Renal cortical epithelial cell (primary cell): ENCODE data around the gene SYT6. TPM values are rescaled to one million over a fixed set of nuclear protein-coding genes. Genes with fewer than 3 reads are reported as not detected.
"Not testable (repeated sequence)": the region's sequence is repeated elsewhere in the genome, so short reads cannot be mapped to it uniquely, and the experiment has no call there.

Experiments used
- DNase-seq: peaks from one replicate; pipeline ENCODE4 v3.0.0-alpha.2; 2011; ENCODE audit warnings: low read depth
- total RNA-seq: library from RNA; depleted of rRNA; stranded (reverse); fragments of >200 nt; gene quantifications from 2 replicates; pipeline ENCODE4 v1.2.3, GENCODE V29; 2014

The SYT6 gene
- total RNA-seq, 1 donor from 2014 or later, result not detected

- DNase-seq, result no peak
These were observed 78.0 kb downstream of the SYT6 start for GRCh38 chr1:114075546-114076242.

DNA sequence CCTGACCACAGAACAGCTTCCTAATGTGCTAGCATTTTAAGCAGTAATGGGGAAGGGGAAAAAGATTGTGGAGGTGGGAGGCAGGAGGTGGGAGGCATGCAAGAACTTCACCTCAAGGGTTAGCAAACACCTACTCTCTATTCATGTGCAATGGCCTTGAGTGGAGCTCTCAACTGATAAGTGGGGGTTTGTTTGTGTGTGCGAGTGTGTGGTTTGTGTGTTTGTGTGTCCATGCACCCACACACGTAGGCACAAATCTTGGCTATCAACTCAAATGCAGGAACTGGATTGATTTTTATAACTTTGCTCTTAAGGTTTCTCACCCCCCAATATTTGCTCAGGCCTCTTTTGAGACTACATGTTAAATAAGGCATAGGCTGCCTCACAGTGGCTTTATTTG lies 78.6 kb downstream of the SYT6 start:
- no peak for DNase-seq

DNA sequence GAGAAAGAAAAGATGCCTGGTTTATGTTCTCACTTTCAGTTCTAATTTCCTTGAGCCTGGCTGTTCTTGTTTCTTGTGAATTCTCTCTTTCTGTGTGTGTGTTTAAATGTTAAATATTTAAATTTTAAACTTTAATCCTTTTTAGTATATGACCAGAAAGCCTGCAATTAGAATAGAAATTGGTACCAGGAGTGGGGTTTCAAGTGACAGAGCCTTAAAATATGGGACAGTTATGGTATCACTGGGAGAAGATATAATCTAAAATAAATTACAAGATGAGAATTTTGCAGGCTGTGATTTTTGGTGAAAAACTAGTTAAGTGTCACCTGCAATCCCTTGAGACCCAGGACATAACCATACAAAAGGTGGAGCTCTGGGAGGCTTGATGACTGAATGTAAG lies 81.4 kb downstream of the SYT6 start:
- no peak for DNase-seq

GRCh38 chr1:114069762-114070161 lies 83.9 kb downstream of the SYT6 start:
- DNase-seq, result not testable (repeated sequence)

DNA sequence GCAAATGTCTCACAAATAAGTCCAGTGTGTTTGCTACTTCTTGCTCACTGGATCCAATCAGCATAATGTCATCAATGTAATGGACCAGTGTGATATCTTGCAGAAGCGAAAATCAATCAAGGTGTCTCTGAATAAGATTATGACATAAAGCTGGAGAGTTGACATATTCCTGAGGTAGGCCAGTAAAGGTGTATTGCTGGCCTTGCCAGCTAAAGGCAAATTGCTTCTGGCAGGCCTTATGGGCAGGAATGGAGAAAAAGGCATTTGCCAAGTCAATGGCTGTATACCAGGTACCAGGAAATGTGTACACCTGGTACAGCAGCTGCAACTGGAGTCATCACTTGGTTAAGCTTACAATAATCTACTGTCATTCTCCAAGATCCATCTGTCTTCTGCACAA lies 85.0 kb downstream of the SYT6 start:
- not testable (repeated sequence) for DNase-seq

- not testable (repeated sequence) for DNase-seq
These were observed 88.0 kb downstream of the SYT6 start for GRCh38 chr1:114065671-114066070.

DNA sequence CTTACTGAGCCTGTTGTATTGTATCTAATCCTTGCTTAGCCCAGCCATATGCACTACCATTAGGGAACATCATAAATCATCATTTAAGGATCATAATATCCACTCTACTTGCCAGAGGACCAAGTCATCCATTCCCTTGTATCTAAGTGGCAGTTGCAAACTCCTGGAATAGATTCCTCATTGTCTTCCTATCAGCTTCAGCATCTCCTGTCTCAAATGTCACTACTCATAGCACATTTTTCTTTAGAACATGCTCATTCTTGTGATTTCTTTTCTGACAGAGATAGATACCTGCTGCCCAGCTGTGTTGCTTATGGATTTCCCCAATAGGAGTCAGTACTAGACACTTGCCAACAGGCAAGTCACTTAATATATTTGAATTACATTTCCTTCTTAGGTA lies 90.1 kb downstream of the SYT6 start:
- DNase-seq, result no peak

GRCh38 chr1:114062477-114063099 lies 91.1 kb downstream of the SYT6 start:
- no peak for DNase-seq

DNA sequence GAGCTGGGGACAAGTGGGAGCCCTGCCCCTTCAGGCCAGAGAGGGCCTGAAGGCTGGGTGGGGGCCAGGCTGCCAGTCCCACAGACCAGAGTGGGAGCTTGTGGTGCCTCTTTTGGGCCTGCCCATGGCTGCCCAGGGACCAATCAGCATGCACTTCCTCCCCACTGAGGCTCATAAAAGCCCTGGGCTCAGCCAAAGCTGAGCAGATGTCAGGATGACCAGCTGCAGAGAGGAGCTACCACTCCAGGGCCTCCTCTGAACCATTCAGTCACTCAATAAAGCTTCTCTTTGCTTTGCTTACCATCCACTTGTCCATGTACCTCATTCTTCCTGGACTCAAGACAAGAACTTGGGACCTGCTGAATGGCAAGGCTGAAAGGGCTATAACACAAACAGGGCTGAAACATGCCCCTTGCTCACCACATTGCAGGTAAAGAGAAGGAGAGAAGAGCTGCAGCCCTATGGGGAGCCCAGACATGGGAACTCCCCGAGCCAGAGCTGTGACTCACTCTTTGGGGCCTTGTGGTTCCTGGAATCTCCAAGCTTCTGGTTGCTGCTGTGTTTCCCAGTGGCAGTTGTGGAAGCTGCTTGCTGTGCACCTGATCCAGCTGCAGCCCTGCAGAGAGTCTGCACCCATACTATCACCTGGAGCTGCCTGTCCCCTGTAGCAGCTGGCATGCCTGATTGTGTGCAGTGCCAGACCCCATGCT lies 92.4 kb downstream of the SYT6 start:
- no peak for DNase-seq

DNA sequence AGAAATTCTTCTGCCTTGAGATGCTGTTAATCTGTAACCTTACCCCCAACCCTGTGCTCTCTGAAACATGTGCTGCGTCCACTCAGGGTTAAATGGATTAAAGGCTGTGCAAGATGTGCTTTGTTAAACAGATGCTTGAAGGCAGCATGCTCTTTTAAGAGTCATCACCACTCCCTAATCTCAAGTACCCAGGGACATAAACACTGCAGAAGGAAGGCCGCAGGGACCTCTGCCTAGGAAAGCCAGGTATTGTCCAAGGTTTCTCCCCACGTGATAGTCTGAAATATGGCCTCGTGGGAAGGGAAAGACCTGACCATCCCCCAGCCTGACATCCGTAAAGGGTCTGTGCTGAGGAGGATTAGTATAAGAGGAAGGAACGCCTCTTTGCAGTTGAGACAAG lies 95.4 kb downstream of the SYT6 start:
- not testable (repeated sequence) for DNase-seq

GRCh38 chr1:114054148-114054547 lies 99.5 kb downstream of the SYT6 start:
- DNase-seq, result no peak

DNA sequence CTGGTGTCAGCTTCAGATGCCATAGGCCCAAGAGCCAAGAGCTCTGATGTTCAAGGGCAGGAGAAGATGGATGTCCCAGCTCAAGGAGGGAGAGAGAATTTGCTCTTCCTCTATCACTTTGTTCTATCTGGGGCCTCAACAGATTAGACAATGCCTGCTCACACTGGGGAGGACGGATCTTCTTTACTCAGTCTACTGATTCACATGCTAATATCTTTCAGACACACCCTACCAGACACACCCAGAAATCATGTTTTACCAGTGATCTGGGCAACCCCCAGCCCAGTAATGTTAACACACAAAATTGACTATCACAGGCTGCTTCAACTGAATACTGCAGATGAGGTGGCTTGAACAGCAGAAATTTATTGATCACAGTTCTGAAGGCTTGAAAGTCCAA lies 105.4 kb downstream of the SYT6 start:
- no peak for DNase-seq

DNA sequence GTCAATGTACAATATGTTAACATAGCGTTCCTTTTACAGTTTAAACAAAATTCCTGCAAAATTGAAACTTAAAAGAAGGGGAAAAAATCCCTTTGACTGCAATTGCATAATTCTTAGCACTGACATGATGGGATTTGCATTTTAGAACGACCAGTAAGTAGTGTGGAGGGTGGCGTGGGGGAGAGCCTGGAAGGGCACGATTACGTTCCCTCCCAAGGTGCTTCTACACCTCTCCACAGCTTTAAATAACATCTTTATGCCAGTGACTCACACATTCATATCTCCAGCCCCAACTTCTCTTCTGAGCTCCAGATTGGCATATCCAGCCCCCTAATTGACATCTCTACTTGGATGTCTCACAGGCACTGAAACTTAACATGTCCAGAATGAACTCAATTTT lies 110.1 kb downstream of the SYT6 start:
- no peak for DNase-seq

- DNase-seq, result no peak
These were observed 110.6 kb downstream of the SYT6 start for GRCh38 chr1:114043054-114043453.

DNA sequence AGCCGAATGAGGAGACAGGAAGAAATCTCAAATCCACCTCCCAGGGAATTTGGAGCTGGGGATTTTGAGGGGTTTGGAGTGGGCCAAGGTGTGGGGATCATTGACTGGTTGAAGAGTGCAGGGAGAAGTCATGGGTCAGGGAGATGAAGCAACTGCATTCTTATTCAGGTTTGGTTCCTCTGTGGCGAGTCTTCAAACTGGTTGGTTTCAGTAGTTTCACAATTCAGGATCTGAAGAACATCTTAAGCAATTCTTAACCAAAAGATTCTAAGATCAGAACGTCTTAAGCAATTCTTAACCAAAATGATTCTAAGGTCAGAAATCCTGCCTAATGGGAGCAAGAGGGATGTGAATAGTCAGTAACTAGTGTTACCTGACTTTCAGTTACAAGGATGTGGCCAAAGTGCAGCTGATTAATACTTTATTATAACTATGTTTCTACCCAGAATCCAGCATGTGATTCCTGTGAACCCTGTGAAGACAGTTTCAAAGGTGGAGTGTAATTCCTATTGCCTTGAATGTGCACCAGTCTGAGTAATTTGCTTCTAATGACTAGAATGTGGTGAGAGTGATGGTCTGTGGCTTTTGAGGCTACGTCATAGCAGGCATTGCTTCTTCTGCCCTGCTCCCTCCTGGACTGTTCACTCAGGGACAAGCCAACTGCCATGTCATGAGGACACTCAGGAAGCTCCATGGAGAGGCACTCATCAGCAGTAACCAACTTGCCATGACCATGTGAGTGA lies 113.2 kb downstream of the SYT6 start:
- DNase-seq, result peak; percentile 92

Other genes starting within 250 kb of the SYT6 start
- 19.8 and 23.0 TPM in 2 replicates for gene AP4B1, start 249.1 kb downstream of the SYT6 start, total RNA-seq
- gene DCLRE1B, start 248.5 kb downstream of the SYT6 start, total RNA-seq, result 2.7 and 4.9 TPM in 2 replicates
- gene HIPK1, start 224.5 kb downstream of the SYT6 start, total RNA-seq, result 20.8 and 51.0 TPM in 2 replicates
- 0.52 and 5.1 TPM in 2 replicates for gene OLFML3, start 174.4 kb downstream of the SYT6 start, total RNA-seq